ENCODE measurements around the gene EHD1.
A peak's percentile ranks its signal among the peaks of the same experiment; 100 is the strongest.
"Not testable (repeated sequence)": the region's sequence is repeated elsewhere in the genome, so short reads cannot be mapped to it uniquely, and the experiment has no call there.

Gene EHD1

DNA sequence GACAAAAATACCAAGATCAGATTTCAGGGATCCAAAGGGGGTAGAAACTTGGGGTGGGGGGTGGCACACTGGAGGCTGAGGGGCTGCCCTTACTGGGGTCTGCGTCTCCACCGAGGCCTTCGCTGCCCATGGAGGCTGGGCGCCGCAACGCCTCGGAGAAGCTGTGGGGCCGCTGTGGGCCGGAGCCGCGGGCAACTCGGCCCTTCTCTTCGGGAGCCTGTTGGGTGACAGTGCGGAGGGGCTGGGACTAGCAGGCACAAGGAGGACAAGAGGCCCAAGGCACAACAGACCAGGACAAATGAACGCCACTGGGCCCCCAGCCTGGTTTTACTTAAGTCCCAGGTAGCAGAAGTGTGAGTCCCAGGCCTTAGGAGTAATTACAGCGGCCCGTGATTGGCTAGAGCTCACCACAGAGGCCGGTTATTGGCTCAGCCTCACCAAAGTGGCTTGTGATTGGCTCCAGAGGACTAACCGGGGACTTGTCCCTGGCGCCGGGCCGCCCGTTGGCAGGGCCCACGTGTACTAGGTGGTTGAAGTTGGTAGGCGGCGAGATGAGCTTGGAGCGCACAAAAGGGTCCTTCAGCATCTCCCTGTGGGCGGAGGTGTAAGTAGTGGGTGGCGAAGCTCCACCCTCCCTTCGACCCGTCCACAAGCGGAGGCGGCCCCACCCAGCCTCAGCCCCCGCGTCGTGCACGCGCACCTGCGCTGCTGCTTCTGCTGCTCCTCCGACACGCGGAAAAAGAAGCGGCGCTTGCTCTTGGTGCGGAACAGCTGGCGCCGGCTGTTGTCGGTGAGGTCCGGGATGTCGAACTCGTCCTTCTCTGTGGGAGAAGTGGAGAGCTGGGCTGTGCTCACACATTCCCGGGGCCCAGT is 51.6 kb downstream of the EHD1 start:
- no peak for DNase-seq (ENCODE audit: low spot score)

DNA sequence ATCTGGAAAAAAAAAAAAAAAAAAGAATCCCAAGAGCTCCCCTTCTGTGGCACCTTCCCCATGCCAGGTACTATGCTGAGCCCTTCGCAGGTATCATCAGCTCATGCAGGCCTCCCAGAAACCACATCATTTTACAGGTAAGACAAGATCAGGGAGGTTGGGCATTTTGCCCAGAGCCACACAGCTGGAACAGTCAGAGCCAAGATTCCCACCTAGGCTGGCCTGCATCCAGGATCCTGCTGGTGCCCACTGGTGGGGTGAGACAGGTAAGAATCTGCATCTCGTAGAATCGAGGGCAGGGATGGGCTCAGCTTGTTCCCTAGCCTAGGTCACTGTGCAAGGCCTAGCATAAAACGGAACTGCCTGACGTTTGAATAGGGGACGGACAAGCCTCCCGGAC is 52.4 kb downstream of the EHD1 start:
- DNase-seq (ENCODE audit: low spot score) = no peak

DNA sequence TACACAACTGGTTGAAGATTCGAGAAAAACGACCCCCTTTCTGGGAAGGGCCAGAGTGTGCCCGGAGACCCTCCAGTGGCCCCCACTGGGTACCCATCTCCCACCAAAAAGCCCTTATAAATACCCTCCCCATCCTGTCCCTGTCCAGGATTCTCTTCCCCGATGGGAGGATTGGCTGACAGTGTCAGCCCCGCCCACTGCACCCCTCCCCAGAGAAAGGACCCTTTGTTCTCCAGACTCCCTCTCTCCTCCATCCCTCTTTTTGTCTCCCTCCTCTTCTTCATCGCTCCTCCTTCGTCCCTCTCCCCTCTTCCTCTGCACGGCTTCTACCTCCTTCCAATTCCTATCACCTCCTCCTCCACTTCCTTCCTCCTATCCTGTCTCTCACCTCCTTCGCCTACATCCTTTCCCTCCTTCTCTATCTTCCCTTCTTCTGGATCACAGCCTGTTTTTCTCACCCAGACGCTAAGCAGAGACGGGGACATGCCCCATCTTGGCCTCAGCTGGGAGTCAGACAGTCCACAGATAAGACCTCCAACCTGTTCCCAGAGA is 54.8 kb downstream of the EHD1 start:
- DNase-seq (ENCODE audit: low spot score) = no peak

DNA sequence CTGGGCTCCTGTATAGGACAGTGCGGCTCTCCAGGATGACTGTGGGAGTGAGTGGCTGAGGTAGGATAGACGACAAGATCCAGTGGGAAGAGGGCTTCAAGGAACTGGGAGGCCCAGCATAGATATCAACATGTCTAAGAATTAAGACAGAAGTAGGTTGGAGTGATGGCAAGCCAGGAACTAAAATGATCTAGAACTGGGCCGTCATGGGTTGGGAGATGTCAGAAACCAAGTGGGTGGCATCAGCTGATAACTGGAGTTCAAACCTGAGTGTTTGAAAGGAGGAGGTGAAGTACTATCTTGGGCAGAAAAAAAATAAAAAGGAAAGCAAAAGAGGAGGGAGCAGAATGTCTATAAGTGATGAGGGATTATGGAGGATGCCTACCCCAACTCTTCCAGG is 60.9 kb downstream of the EHD1 start:
- DNase-seq (ENCODE audit: low spot score) = no peak

DNA sequence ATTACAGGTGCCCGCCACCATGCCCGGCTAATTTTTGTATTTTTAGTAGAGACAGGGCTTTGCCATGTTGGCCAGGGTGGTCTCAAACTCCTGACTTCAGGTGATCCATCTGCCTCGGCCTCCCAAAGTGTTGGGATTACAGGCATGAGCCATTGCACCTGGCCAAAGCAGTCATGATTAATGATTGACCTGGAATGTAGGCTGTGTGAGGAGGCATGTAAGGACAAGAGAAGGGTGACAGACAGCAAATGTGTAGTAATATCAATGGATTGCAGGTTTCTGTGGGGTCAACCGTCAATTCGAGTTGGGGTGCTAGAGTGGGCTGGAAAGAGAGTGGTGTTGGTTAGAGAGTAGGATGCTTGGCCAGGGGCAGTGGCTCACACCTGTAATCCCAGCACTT is 63.0 kb downstream of the EHD1 start:
- not testable (repeated sequence) for DNase-seq (ENCODE audit: low spot score)

- no peak for DNase-seq (ENCODE audit: low spot score)
Observed at GRCh38 chr11:64814712-64815187, 63.7 kb downstream of the EHD1 start.

- no peak for DNase-seq (ENCODE audit: low spot score)
Observed at GRCh38 chr11:64813826-64814225, 64.6 kb downstream of the EHD1 start.

GRCh38 chr11:64810891-64811272 is 67.5 kb downstream of the EHD1 start:
- no peak for DNase-seq (ENCODE audit: low spot score)

DNA sequence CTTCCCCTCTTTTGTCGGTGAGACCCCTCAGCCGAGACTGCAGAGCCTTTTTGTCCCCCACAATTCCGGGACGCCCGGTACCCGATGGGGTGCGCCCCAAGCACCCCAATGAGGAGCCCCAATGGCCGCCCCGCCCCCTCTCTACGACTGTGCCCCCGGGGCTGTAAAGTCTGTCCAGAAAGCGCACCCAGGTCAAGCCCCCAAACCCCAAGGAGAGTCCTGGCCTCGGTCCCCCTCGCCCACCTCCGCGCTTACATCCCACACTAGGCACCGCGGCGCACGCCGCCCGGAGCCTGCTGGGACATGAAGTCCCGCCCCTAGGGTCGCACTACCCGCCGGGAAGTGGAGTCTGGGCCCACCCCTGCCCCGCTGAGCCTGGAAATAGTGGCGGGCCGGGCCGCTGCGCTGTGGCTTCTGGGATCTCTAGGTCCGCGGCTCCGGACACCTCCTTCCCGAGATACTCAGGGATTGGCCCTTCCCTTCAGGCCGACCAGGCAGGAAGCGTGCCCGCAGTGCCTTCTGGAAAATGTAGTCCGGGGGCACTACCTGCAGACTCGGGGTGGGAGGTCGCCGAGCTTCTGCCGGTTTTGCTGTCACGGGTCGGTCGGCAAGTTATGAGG is 68.0 kb downstream of the EHD1 start, which contains the start of gene MEN1:
Gene MEN1, minus strand, starts transcription at position 281 of the 620 bp plus-strand sequence. CDS start 442 bp downstream, outside the sequence.
- peak; percentile 98 for DNase-seq (ENCODE audit: low spot score)

- peak; percentile 40 for DNase-seq (ENCODE audit: low spot score)
Observed at GRCh38 chr11:64809781-64810241, 68.6 kb downstream of the EHD1 start.

- no peak for DNase-seq (ENCODE audit: low spot score)
Observed at GRCh38 chr11:64805481-64805880, 72.9 kb downstream of the EHD1 start.

- DNase-seq (ENCODE audit: low spot score) = no peak
Observed at GRCh38 chr11:64804346-64805210, 73.8 kb downstream of the EHD1 start.

DNA sequence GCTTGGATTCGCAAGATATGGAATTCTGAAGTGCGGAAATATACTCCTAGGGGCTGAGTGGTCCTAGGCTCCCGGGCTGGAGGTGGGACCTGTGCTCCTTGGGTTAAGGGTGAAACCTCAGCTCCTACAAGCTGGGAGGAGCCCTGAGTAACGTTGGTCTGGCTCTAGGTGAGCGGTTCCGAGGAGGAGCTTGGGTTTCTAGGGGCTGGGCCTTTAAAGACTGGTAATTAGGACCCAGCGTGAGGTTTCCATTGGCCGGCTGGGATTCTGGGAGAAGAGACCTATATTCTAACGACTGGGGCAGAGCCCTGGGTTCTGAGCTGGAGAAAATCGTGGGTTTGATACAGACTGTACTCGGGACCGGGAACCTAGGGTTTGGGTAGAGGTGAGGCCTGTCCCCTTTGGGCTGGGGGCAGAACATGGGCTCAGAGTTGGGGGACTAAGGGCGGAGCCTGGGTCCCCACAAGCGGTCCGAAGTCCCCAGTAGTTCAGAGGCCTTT is 74.5 kb downstream of the EHD1 start:
- DNase-seq (ENCODE audit: low spot score) = no peak

DNA sequence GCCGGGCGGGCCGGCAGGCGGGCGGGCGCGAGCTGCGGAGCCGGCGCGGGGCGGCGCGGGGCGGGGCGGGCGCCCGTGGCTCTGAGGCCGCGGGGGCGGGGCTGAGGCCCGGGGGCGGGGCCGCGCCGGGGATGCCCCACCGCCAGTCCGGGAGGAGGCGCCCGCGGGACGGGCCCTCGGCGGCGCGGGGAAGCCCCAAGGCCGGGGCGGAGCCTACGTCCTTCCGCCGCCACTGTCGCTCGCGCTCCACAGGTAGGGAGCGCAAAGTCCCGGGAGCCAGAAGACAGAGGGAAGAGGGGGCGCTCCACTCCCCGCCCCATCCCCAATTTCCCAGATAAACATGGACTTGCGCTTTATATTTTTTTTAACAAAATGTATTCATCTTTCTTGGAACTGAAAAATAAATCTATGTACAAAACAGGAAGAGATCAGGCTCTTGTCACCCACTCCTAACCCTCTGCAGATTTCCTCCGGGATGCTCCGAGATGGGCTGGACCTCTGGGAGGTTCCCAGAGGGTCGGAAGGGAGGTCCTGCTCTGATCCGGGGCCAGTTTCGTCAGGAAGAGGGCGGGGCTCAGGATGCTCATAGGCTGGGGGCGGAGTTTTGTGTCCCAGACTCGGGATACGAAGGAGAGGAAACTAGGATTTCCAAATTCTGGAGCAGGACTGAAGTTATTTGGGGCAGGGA is 75.1 kb downstream of the EHD1 start, which contains the start of gene MAP4K2:
Gene MAP4K2, minus strand, starts transcription at position 57 of the 688 bp plus-strand sequence. CDS start 65 bp downstream, outside the sequence.
- peak; percentile 98 for DNase-seq (ENCODE audit: low spot score)

DNA sequence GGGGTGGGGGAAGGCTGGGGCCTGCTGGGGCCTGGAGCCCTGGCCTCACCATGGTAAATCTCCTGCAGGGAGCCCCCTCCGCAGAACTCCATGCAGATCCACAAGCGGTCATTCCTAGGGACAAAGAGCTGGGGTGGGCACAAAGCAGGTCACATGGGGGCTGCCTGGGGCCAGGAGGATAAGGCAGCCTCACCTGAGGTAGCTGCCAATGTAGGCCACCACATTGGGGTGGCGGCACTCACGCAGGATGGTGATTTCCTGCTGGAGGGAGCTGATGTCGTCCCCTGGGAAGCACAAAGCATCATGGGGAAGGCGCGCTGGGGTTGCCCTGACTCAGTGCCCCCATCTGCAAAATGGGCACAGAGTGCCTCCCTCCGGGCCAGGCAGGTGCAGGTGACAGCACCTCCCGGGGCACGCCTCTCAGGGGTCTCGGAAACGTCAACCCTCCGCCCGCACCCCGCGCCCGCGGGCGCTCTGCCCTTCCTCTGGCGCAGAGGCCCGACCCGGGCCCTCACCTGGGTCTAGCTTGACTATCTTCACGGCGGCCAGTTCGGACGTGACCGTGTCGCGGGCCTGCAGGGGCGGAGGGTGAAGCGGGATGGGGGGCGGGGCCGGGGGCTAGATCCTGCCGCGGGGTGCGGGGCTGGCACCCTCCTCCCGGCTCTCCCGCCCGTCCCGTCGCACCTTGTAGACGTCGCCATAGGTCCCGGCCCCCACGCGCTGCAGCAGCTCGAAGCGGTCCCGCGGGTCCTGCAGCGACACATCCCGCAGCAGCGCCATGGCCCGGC is 75.9 kb downstream of the EHD1 start:
- no peak for DNase-seq (ENCODE audit: low spot score)

Data from AG20443 (cell line).